Epidermal melanocyte (primary cell): ENCODE data around the gene GALT.
A peak's percentile ranks its signal among the peaks of the same experiment; 100 is the strongest.
"Not testable (repeated sequence)": the region's sequence is repeated elsewhere in the genome, so short reads cannot be mapped to it uniquely, and the experiment has no call there.

Experiments
- DNase-seq: peaks from one replicate; pipeline ENCODE4 v3.0.0; 2011; ENCODE audit warnings: low spot score; ENCODE audit not compliant: insufficient read length

Gene GALT

DNA sequence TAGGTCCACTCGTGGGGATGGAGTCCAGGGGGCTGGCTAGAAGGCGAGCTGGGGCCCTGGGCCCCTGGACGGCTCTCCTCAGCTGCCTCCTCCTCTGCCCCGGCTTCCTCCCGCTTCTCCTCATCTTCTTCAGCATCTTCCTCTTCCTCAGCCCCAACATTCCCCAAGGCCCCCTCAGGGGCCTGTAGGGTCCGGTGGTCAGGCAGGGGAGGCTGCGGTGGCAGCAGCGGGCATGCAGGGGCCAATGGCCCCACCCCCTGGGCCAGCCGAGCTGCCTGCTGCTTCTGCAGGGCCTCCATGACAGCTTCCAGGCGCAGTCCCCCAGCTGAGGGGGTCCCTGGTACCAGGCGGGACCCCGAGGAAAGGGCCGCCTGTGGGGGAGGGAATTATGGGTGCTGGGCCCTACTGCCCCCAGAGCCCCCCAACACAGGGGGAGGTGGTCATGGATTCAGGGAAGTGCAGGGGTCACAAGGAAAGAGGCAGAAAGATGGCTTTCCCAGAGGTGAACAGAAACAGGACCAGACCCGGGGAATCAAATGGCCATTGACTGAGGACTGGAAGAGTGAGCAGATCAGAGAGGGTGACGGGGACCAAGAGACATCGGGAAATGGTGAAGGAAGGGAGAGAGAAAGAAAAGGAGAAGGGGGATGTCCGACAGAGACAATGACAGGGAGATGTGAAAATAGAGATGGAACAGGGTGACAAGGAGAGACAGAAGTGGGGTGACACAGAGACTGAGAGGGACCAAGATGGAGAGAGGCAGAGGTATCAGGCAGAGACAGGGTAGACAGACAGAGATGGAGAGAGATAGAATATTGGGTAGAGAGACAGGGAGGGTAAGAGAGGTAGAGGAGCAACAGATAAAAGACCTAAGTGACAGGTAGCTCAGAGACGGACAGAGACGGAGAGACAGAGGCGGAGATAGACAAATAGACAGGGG, 18.5 kb upstream of the GALT start:
- DNase-seq: no peak

DNA sequence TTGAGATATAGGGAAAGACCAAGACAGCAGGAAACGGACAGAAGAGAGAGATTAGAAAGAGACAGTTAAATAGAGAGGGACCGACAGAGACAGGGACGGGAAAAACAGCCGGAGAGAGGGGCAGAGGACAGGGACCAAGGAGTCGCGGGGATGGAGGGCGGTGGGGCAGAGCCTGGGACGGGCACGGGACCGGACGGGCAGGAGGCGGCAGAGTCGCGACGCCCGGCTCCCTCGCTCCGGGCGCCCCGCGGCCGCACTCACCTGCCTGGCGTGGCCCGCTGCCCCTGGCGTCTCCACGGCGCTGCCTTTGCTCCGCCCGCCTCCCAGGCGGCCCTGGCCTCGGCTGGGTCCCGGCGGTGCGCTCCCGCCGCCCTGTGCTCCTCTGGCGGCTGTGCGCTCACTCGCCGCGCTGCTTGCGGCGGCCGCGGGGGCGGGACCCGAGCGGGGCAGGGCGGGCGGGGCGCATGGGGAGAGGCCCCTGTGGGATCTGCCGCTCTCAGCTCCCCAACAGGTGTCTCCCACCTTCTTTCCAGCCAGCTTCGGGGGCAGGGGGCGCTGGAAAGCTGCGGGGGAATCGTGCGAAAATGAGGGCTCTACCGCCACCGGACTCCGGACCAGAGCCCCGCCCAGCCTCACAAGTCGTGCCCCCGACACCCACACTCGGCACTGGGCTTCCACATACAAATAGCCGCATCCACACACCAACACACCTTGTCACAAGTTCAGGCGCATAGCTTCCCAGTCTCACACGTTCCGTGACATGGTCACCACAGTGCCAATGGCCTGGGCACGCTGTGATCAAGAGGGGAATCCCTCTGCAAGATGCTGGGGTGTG, 17.6 kb upstream of the GALT start, which contains the start of gene ARID3C:
Gene ARID3C (minus strand): TSS at position 411 of the 835 bp plus-strand sequence. CDS start 1,052 bp downstream, outside the sequence.
- no peak for DNase-seq

DNA sequence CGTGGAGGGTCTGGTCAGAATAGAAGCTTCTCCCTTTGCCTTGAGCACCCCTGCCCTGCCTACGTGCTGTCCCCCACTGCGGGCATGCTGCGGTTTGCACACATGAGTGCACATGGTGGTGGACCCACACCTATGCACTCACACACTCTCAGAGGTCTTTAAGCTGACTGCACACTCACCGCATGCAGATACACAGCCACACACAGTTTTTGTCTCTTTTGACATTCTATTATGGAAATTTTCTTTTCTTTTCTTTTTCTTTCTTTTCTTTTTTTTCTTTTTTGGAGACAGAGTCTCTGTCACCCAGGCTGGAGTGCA, 17.0 kb upstream of the GALT start:
- DNase-seq: no peak

DNA sequence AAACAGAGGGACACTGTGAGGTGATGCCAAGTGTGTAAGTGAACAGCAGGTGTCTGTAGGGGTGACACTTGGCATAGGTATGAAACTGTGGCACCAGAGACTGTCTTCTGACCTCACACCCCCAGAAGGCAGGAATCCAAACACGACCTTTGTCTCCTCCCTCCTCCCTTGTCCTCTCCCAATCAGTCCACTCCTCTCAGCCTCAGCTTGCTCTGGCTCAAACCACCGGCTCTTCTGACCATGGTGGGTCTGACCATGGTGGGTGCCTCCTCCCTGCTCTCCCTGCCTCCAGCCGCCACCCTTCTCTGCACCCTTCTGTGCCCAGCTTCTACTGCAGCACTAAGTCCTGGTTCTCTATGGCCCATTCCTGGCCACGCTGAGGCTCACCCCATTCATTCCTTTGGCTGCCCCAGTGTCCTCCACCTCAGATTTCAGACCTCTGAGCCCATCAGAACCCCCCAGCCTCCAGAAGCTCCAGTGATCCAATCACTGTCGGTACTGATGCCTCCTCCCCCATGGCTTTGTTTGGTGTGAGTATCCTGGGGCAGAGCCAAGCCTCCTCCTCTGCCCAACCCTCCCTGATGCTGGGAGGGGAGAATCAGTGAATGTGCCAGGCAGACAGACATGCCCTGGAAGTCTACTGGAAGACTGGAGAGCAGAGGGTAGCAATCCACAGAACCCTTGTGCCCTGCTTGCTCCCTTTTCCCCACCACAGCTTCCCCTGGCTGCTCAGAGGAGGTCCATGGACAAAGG, 15.9 kb upstream of the GALT start:
- DNase-seq: no peak

DNA sequence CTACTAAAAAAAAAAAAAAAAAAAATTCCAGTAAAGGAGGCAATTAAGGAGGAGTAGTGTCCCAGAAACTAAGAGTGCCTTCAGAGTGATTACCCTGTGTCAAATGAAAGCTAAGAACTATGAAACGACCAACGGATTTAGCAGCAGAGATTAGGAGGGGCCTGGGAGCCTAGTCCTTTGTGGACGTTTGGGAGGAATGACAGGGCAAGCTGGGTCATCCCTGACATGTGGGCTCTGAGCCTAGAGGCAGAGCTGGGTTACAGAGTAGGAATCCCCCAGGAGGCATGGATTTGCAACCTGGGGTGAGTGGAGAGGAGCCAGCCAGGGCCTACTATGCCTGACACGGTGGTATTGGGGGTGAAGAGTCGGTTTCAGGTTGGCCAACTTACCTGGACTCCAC, 13.3 kb upstream of the GALT start:
- no peak for DNase-seq

DNA sequence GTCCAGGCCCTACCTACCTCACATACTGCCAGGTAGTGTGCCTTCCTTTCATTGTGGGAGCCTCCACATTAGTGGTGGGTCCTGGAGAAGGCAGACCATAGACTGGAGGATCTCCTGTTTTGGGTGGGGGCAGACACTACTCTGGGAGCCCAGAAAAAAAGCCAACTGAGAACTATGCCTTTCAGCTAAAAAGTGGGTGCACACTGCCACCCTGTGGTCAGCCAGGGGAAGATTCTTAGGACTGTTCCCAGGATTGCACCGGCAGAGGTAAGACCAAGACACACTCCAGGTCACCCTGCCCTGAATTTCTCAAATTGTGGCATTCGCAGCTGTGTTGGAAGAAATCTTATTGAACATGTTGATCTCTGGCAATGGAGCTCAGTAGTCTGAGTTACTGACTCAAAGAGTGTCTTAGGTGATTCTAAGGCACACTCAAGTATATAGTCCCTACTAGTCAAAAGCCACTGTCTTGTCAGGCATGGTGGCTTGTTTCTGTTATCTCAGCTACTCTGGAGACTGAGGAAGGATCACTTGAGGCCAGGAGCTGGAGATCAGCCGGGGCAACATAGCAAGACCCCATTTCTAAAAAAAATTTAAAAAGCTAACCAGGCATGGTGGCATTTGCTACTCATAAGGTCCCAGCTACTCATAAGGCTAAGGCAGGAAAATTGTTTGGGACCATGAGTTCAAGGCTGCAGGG, 12.5 kb upstream of the GALT start:
- peak; percentile 85 for DNase-seq

DNA sequence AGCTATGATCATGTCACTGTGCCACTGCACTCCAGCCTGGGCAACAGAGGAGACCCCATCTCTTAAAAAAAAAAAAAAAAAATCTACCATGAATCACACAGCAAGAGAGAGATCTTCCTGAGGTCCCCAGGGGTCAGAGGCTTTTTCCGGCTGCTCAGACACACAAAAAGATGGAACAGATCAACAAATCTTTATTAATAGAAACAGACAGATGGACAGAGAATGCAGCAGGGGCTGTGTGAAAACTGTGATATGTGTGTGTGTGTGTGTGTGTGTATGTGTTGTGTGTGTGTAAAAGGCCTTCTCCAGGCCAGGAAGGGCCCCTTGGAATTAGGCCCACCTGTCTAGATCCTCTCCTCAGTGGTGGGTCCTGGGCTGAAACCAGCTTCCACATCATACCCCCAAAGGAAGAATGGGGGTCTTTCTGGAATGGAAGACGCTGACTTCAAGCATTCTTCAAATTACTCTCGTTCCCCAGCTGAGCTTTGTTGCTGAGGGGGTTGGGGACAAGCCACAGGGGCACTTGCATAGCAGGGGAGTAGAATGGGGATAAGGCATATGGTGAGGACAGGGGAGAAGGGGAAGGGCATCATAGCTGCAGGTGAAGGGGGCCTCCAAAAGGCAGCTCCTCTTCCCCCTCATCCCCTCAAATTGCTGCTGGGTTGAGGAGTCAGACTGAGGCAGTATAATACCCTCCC, 11.8 kb upstream of the GALT start:
- DNase-seq: no peak

DNA sequence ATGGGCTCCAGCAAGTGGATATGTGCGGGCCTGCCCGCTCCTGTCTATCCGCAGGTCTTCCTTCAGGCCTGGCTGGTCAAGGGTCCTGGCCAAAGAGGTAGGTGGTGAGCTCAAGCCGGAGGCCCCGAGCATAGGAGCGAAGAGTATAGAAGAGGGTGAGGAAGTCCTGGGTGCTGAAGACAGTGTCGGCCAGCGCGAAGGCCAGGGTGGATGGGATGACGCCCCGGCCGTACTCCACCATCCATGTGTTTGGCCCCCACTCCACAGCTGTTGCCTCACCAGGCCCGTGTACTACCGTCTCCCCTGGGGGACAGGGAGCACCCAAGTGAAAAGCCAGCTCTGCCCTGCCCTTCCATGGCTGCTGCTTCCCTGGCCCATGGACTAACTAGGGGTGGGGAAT, 10.9 kb upstream of the GALT start:
- no peak for DNase-seq

DNA sequence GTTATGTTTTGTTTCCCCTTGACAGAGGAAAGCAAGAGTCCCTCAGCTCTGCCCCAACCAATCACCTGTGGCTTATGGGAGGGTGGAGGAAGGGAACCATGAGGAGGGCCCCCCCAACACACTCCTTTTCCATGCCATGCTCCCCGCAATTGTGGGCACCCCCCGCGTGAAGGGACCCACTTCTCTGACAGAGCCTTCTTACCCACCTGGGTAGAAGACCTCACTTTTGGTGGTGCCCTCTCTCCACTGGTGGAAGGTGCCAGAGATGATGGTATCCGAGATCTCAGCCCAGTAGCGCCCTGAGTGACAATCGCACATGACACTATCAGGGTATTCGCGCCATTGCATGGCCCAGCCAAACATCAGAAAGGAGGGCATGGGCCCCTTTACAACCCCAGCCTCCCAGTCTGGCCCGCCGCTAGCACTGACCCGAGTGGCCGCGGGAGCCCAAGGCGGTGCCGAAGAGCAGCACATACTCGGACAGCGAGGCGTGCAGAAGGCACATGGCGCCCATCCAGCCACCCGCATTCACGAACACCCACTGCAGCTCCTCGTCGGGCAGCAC, 9.6 kb upstream of the GALT start:
- DNase-seq: no peak

DNA sequence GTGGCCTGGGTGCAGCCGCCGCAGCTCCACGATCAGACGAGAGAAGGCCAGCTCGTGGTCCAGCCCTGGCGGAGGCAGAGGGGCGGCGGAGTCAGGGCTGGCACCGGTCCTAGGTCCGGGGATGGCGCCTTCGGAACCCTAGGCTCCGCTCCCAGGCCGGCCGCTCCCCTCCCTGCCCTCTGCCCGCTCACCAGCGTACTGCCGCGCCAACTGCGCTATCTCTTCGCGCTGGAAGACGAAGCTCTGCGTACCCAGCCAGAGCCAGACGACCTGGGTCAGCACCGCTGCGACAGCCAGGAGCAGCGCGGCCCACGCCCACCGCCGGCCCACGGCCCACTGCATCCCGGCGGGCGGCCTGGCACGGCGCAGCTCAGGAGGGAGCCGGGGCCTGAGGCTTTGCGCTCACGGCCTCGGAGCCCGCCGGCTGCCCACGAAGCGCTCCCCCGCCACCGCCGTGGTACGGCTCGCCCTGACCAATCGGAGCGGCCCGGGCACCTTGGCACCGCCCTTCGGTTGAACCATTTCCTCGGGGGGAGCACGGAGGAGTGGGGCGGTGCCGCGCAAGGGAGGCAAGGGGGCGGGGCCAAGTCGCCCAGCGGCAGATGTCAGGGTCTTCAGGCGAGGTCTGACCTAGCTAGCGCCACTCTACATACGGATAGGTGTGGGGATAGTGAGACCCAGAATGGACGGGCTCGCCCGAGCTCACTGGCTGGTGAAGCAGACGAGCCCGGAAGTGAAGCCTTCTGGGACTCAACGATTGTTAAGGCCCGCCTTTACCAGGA, 8.9 kb upstream of the GALT start, which contains the start of gene SIGMAR1:
Gene SIGMAR1 (minus strand): TSS at position 432 of the 782 bp plus-strand sequence. CDS start 90 bp downstream, at position 342.
- DNase-seq: peak; percentile 89

DNA sequence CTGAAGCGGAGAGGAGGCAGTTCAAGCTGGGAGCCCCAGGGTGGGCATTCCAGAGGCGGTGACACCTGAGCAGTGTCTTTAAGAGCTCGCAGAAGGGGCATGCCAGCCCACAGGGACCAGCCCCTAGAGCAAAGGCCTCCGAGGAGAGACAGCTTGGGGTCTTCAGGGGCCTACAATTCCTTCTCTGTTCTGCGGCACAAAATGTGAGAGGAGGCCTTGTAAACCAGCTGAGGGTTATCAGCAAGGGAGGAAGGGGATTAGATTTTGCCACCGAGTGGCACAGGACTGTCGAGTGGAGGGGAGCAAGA, 8.4 kb upstream of the GALT start:
- no peak for DNase-seq

DNA sequence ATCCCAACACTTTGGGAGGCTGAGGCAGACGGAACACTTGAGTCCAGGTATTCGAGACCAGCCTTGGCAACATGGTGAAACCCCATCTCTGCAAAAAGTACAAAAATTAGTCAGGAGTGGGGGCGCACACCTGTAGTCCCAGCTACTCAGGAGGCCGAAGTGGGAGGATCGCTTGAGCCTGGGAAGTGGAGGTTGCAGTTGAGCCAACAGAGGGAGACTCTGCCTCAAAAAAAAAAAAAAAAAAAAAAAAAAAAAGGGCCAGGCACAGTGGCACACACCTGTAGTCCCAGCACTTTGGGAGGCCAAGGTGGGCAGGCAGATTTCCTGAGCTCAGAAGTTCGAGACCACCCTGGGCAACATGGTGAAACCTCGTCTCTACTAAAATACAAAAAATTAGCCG, 7.2 kb upstream of the GALT start:
- DNase-seq: not testable (repeated sequence)

DNA sequence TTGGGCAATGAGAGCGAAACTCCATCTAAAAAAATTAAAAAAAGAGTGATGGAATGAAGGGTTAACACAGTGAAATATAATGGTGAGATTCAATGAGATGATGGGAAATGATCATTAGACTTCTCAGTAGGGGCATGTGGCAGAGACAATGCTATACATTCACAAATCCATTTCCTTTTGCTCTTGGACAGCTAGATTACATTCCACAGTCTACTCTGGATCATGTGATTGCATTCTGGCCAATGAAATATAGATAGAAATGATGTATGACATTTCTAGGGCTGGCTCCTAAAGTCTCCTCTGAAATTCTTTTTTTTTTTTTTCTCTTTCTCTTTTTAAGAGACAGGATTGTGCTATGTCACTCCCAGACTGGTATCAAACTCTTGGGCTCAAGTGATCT, 3.8 kb upstream of the GALT start:
- no peak for DNase-seq

DNA sequence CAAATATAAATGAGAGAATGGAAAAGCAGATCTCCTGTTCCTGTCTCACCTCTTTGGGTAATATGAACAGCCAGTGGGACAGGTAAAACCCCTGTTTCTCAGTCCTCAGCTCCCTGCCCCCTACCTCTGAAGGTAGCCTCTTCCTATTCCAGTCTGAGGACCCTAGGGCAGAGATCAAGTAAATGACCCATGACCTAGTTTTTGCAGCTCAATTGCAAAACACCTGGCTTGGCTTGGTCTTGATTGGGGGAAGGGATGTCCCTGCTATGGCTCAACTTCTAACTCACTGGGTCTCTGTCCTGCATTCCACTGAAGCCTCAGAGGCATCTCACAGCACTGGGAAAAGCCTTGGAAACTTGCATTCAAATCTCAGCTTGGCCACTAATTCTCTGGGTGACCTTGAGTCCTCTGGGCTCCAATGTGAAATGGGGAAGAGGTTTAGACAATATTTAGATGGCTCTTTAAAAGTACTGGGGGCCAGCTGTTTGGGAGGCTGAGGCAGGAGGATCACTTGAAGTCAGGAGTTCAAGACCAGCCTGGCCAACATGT, 1.6 kb upstream of the GALT start:
- no peak for DNase-seq

DNA sequence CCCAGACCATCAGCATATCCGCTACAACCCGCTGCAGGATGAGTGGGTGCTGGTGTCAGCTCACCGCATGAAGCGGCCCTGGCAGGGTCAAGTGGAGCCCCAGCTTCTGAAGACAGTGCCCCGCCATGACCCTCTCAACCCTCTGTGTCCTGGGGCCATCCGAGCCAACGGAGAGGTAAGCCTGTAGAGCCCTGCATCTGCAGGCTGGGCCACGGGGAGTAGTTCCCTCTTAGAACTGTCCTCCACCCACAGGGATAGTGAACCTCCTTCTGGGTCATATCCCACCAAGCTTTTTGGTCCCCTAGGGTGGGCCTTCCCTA, 569 bp downstream of the GALT start:
- no peak for DNase-seq

DNA sequence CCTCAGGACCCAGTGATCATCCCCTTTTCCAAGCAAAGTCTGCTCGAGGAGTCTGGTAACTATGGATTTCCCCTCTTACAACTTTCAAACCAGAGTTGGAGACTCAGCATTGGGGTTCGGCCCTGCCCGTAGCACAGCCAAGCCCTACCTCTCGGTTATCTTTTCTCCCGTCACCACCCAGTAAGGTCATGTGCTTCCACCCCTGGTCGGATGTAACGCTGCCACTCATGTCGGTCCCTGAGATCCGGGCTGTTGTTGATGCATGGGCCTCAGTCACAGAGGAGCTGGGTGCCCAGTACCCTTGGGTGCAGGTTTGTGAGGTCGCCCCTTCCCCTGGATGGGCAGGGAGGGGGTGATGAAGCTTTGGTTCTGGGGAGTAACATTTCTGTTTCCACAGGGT, 1.2 kb downstream of the GALT start:
- DNase-seq: no peak

DNA sequence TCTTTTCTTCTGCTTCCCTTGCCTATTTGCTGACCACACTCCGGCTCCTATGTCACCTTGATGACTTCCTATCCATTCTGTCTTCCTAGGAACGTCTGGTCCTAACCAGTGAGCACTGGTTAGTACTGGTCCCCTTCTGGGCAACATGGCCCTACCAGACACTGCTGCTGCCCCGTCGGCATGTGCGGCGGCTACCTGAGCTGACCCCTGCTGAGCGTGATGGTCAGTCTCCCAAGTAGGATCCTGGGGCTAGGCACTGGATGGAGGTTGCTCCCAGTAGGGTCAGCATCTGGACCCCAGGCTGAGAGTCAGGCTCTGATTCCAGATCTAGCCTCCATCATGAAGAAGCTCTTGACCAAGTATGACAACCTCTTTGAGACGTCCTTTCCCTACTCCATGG, 2.2 kb downstream of the GALT start:
- no peak for DNase-seq

DNA sequence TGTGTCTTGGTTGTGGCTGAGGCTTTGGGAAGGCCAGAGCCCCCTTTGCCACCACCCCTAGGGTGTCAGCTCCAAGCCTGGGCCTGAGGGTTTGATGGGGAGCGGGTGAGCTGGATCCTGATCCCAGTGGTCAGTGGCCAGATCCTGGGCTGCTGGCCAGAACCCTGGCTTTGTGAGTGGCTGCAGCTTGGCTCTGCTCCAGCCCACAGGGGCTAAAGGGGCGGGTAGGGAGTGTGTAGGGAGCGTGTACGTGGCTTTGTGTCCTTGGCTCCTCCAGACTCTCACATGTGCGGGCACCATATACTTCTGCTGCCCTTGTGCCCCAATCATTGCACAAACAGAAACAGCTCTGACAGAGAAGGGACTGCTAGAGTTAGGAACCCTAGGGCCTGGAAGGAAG, 4.3 kb downstream of the GALT start:
- DNase-seq: no peak

DNA sequence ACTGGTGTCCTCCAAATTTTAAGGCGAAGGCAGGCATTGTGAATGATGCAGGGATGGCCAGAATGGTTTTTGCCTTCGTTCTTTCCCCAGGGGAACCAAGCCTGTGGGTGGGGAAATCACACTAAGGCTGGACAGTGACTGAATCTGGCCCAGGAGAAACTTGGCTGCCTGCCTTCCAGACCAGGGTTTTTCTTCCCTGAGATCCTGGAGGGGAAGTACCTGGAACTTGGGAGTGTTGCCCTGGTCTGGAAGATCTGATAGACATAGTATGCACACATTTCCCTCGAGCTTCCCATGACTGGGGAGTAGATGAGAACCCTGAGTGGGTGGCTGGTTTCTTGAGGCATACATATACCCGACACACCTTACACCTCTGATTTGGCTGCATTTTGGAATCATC, 4.8 kb downstream of the GALT start:
- DNase-seq: no peak
